Activated effector memory CD4-positive, alpha-beta T cell treated with anti-CD3 and anti-CD28 coated beads, Interleukin-2, amount 50 U/mL, for 16 hours (primary cell): ENCODE results near the gene ZNF778.
"Not testable (repeated sequence)": the region's sequence is repeated elsewhere in the genome, so short reads cannot be mapped to it uniquely, and the experiment has no call there.

Experiments
- DNase-seq: peaks from one replicate; pipeline ENCODE4 v3.0.0-alpha.2; 2020

Gene ZNF778

GRCh38 chr16:89183975-89184676, 33.4 kb upstream of the ZNF778 start:
- DNase-seq, result no peak

GRCh38 chr16:89184677-89184932, 32.9 kb upstream of the ZNF778 start:
- no peak for DNase-seq

- no peak for DNase-seq
Observed at GRCh38 chr16:89184933-89185794, 32.3 kb upstream of the ZNF778 start.

DNA sequence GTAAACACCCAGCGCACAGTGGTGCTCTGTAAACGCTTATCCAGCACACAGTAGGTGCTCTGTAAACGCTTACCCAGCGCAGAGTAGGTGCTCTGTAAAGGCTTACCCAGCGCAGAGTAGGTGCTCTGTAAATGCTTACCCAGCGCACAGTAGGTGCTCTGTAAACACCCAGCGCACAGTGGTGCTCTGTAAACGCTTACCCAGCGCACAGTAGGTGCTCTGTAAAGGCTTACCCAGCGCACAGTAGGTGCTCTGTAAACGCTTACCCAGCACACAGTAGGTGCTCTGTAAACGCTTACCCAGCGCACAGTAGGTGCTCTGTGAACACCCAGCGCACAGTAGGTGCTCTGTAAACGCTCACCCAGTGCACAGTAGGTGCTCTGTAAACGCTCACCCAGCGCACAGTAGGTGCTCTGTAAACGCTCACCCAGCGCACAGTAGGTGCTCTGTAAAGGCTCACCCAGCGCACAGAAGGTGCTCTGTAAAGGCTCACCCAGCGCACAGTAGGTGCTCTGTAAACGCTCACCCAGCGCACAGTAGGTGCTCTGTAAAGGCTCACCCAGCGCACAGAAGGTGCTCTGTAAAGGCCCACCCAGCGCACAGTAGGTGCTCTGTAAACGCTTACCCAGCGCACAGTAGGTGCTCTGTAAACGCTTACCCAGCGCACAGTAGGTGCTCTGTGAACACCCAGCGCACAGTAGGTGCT, 31.5 kb upstream of the ZNF778 start:
- DNase-seq, result not testable (repeated sequence)

GRCh38 chr16:89186593-89187031, 30.9 kb upstream of the ZNF778 start:
- DNase-seq, result not testable (repeated sequence)

GRCh38 chr16:89187032-89187769, 30.3 kb upstream of the ZNF778 start:
- peak; percentile 77 for DNase-seq

DNA sequence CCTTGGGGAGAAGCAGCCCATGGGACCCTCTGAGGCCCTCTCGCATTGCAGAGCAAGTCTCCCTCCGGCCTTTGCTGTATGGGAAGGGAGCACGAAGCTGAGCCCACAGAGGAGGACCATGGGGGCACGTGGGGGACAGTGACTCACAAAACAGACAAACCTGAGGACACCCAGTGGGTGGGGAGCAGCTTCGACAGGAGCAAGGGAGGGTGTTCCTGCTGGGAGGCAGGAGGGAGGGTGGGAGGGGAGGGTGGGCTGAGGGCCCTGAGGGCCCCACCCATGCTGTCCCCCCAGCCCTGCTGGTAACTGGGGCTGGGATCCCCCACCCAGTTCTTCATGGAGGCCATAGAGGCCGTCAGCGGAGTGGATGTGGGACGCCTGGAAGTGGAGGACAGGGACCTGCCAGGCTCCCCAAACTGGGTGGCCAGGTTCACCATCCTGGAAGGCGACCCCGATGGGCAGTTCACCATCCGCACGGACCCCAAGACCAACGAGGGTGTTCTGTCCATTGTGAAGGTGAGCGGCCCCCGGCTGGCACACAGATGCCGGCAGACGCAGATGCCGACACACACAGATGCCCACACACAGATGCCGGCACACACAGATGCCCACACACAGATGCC, 29.6 kb upstream of the ZNF778 start:
- DNase-seq, result no peak

DNA sequence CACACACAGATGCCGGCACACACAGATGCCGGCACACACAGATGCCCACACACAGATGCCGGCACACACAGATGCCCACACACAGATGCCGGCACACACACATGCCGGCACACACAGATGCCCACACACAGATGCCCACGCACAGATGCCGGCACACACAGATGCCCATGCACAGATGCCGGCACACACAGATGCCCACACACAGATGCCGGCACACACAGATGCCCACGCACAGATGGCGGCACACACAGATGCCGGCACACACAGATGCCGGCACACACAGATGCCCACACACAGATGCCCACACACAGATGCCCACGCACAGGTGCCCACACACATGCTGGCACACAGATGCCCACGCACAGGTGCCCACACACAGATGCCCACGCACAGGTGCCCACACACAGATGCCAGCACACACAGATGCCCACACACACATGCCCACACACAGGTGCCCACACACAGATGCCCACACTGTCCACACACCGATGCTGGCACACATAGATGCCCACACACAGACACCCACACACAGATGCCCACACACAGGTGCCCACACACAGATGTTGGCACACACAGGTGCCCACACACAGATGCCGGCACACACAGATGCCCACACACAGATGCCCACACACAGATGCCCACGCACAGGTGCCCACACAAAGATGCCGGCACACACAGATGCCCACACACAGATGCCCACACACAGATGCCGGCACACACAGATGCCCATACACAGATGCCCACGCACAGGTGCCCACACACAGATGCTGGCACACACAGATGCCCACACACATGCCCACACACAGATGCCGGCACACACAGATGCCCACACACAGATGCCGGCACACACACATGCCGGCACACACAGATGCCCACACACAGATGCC, 28.8 kb upstream of the ZNF778 start:
- DNase-seq, result not testable (repeated sequence)

DNA sequence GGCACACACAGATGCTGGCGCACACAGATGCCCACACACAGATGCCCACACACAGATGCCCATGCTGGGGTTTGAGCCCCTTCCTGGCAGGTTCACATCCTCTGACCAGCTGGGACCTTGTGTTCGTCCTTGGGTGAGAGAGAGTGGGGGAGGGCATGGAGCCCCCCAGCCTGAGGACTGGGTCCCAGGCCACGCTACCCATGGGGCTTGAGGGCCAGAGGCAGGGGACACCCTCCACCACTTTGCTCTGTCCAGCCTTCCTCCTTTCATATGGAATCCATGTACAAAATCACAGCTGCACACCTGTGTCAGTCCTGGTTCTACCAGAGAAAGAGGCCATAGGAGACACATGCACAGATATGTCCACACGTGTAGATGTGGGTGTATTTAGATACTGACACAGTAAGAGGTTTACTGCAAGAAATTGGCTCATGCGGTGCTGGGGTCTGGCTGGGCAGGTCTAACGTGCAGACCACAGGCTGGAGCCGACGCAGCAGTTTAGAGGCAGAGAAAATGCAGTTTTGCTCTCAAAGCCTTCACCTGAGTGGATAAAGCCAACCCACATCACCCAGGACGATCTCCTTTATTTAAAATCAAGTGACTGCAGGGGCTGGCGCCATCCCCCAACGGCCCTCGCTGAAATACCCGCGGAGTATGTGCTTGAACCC, 28.0 kb upstream of the ZNF778 start:
- DNase-seq, result no peak

DNA sequence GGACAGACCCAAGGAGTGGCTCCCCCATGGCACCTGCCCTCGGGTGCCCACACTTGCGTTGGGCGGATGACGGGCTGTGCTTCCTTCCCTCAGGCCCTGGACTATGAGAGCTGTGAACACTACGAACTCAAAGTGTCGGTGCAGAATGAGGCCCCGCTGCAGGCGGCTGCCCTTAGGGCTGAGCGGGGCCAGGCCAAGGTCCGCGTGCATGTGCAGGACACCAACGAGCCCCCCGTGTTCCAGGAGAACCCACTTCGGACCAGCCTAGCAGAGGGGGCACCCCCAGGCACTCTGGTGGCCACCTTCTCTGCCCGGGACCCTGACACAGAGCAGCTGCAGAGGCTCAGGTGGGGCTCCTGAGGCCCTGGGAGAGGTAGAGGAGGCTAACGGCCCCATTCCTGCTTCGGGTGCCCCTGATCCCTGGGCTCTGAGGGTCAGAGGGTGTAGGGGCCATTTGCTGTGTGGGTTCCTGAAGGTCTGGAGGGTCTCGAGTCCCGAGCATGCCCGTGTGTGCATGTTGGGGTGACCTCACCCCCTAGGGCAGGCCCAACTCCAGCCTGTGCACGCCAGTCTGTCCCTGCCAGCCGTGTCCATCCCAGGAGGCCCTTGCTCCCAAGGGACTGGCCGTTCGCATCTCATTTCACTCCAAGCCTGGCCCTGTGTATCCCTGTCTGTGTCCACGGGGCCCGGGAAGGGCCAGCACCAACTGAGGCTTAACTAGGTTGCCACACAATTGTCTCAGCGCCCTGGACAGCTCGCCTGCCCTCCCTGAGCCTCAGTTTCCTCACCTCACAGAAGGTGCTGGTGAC, 27.1 kb upstream of the ZNF778 start:
- DNase-seq, result peak; percentile 63

DNA sequence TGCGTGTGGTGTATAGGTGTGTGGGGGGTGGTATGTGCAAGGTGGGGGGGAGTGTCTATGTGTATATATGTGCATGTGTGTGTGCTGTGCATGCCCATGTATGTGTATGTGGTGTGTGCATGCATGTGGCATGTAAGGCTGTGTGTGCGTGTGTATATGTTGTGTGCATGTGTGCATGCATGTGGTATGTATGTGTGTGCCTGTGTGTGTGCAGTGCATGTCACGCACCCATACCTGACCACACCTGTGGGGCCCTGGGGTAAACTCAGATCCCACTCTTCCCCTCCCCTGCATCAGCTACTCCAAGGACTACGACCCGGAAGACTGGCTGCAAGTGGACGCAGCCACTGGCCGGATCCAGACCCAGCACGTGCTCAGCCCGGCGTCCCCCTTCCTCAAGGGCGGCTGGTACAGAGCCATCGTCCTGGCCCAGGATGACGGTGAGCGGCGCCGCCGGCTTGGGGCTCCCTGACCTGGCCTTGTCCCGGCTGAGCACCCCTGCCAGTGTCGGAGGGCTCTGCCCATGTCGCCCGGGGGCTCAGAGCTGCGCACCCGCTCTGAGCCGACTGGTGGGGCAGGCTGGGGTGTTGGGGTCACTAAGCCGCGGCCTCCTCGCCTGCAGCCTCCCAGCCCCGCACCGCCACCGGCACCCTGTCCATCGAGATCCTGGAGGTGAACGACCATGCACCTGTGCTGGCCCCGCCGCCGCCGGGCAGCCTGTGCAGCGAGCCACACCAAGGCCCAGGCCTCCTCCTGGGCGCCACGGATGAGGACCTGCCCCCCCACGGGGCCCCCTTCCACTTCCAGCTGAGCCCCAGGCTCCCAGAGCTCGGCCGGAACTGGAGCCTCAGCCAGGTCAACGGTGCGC, 26.2 kb upstream of the ZNF778 start:
- DNase-seq, result peak; percentile 63

DNA sequence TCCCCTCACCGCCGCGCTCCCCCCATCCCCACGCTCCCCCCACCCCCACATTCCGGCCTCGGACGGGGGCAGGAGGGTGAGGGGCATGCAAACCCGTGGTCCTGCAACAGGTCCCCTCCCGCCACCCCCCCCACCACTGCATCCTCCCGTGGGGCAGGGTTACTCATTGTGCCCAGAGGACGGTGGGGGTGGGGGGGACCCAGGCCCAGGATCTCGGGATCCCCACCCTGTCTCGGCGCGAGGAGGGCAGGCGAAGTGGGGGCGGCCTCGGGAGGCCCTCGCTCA, 25.7 kb upstream of the ZNF778 start:
- no peak for DNase-seq

- peak; percentile 86 for DNase-seq
Observed at GRCh38 chr16:89192186-89192955, 25.1 kb upstream of the ZNF778 start.

DNA sequence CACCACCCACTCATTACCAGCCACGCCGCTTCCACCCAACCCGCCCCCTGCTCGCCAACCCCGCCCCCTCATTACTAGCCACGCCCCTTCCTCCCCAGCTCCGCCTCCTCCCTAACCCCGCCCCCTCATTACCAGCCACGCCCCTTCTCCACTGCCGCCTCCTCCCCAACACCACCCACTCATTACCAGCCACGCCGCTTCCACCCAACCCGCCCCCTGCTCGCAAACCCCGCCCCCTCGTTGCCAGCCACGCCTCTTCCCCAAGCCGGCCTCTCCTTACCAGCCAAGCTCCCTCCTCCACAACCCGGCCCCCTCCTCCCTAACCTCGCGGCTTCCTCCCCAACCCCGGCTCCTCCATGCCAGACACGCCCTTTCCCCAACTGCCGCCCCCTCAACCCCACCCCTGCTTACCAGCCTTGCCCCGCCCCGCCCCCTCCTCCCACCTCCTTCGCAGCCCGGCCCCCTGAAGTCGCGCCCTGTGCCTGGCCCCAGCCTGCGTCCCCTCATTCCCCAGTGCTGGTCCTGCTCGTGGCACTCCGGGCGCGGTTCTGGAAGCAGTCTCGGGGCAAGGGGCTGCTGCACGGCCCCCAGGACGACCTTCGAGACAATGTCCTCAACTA, 24.4 kb upstream of the ZNF778 start:
- peak; percentile 80 for DNase-seq

- peak; percentile 64 for DNase-seq
Observed at GRCh38 chr16:89193576-89194293, 23.8 kb upstream of the ZNF778 start.

DNA sequence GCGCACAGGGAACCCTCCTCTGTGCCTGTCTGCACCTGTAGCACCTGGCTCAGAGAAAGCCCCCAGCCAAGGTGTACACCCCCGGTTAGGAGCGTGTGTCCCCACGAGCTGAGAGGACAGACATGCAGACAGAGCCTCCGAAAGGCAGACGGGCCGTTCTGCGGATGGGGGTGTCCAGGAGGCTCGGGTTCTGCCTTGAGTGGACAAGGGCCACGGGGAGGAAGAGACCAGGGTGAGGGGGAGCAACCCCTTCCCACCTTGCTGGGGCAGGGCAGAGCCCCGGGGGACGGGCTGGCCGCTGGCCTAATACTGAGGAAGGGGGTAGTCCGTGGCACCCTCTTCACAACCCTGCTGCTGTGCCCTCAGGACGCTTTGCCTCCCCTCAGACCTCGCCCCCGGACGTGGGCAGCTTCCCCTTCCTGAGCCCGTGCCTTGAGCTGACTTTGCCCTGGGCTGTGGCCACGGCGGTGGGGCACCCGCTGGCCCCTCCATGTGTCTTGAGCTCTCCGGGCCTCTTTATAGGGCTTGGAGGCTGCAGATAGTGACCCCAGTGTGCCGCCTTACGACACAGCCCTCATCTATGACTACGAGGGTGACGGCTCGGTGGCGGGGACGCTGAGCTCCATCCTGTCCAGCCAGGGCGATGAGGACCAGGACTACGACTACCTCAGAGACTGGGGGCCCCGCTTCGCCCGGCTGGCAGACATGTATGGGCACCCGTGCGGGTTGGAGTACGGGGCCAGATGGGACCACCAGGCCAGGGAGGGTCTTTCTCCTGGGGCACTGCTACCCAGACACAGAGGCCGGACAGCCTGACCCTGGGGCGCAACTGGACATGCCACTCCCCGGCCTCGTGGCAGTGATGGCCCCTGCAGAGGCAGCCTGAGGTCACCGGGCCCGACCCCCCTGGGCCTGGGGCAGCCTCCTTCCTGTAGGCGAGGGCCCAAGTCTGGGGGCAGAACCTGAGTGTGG, 22.9 kb upstream of the ZNF778 start:
- DNase-seq, result no peak
